GM03348 (cell line): Measurements from ENCODE around the gene FCRLB.
A peak's percentile ranks its signal among the peaks of the same experiment; 100 is the strongest.
"Not testable (repeated sequence)": the region's sequence is repeated elsewhere in the genome, so short reads cannot be mapped to it uniquely, and the experiment has no call there.

Experiments
- DNase-seq: peaks from one replicate; pipeline ENCODE4 v3.0.0; 2012; ENCODE audit warnings: low spot score

Gene FCRLB

GRCh38 chr1:161740921-161741320, 19.6 kb downstream of the FCRLB start:
- DNase-seq = no peak

- DNase-seq = no peak
Observed at GRCh38 chr1:161743231-161743630, 21.9 kb downstream of the FCRLB start.

- no peak for DNase-seq
Observed at GRCh38 chr1:161747801-161748200, 26.5 kb downstream of the FCRLB start.

GRCh38 chr1:161749509-161750407, 28.4 kb downstream of the FCRLB start, which contains the start of gene DUSP12:
Gene DUSP12, plus strand, starts transcription at chr1:161749786. Its CDS starts 16 bp downstream, at chr1:161749802.
- DNase-seq = peak; percentile 95

DNA sequence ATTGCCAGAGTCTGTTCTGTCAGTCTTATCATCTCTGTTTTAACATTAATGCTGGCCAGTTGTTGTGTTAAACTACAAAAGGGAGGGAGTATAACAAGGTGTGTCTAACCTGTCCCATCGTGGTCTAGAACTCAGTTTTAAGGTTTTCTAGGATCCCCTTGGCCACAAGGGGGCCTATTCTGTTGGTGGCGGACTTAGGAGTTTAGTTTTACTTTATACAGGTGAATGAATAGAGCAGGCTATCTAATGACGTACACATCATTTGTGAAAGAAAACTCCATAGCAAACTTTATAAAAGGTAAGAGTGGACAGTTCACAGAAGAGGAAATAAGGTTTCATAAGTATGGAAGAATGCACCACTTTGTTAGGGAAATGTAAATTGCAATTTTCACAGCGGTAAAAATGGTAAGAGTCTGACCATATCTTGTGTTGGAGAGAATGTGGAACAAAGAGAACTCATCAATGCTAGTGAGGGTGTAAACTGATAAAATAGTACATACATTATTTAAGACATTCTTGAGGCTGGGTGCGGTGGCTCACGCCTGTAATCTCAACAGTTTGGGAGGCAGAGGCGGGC, 42.3 kb downstream of the FCRLB start:
- no peak for DNase-seq

DNA sequence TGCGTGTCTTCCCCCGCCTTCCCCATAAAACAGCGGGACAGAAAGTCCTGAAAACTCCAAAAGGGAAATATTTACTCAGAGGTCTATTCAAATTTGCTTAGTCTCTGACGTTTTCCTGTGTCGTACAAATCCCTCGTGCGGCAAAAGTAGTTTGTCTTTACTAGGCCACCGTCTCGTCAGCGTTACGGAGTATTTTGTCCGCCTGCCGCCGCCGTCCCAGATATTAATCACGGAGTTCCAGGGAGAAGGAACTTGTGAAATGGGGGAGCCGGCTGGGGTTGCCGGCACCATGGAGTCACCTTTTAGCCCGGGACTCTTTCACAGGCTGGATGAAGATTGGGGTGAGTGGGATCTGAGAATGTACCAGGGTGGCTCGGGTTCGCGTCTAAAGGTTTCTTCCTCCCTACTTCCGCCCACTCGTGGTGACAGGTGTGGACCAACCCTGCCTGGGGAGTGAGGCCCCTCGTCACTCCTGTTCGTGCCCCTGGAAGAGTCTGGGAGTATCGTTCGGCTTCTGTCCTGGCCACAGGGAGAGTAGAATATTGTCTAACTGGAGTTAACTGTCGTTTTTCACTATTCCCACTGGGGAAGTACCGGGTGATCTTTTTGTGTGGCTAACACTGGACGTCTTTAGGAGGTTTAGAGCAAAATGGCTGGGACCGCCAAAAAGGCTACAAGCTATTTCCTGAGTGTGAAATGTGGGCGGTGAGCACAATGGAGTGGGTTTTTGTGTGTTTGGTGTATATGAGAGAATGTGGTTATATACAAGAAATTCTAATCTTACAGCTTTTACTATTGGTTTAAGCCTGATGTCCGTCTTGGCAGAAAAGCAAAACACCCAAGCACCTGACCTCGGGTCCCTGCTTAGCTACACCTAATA, 45.0 kb downstream of the FCRLB start, which contains the start of gene ATF6:
Gene ATF6, plus strand, starts transcription at position 219 of the 880 bp plus-strand sequence. Its CDS starts 41 bp downstream, at position 260.
- peak; percentile 85 for DNase-seq

DNA sequence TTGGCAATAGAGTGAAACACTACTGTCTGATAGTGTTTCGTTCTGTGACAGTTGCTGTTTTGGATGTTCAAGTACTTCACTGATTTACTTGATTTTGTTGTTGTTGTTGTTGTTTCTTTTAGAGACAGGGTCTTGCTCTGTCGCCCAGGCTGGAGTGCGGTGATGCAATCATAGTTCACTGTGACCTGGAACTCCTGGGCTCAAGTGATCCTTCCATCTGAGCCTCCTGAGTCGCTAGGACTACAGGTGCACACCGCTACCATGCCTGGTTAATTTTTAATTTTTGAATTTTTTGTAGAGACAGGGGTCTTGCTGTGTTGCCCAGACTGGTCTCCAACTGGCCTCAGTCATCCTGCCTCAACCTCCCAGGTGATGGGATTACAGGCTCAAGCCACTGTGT, 47.1 kb downstream of the FCRLB start:
- no peak for DNase-seq

- DNase-seq = no peak
Observed at GRCh38 chr1:161768986-161769672, 47.8 kb downstream of the FCRLB start.

DNA sequence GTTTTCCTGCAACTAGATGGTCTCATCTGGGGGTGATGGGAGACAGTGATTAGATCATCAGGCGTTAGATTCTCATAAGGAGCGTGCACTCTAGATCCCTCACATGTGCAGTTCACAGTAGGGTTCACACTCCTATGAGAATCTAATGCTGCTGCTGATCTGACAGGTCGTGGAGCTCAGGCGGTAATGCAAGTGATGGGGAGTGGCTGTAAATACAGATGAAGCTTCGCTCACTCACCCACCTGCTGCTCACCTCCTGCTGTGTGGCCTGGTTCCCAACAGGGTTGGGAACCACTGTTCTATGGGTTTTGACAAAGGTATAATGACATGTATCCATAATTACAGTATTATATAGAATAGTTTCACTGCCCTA, 48.3 kb downstream of the FCRLB start:
- DNase-seq = not testable (repeated sequence)

DNA sequence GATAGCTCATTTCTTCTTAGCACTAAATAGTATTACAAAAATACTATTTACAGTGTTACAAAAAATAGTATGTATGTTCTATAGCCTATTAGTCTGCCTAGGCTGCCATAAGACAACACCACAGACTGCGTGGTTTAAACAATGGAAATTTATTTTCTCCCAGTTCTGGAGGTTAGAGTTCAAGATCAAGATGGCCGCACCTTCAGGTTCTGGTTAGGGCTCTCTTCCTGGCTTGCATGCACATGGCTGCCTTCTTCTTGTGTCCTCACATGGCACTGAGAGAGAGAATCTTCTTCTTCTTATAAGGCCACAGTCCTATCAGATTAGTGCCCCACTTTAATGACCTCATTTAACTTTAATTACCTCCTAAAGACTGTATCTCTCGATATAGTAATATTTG, 48.9 kb downstream of the FCRLB start:
- DNase-seq = no peak

GRCh38 chr1:161771161-161771560, 49.8 kb downstream of the FCRLB start:
- no peak for DNase-seq

DNA sequence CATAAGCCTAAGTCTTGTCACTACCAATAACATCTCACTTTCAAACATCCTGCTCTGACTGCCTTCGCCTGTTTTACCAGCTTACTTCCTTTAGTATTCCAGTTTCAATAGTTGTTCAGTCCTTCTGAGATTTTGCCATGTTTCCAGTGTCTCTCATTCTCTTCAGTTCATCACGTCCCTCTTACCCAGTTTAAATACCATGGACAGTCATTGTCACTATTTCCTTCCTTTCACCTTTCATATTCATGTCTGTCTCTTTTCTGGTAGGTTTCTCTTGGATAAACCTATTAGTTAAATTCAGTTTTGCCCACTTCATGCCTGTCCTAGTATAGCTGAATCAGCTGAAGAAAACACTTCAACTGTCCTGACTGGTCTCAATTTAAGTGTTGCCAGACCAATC, 50.6 kb downstream of the FCRLB start:
- no peak for DNase-seq

DNA sequence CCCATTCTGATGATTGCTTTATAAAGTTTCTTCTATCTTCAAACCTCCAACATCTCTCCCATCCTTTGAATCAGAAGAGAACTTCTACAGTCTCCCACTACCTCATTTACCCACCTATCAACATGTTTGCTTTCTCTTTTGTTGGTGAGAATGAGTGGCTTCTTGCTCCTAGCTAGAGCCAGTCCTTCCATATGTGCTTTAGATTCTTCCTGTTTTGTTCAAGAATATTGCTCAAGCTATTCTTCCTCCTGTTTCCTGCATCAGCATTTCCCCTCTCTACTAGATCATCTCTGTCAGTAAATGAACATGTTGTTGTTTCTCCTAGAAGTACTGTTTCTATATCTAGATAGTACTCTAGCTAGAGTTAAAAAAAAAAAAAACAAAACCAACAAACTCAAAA, 51.1 kb downstream of the FCRLB start:
- no peak for DNase-seq

DNA sequence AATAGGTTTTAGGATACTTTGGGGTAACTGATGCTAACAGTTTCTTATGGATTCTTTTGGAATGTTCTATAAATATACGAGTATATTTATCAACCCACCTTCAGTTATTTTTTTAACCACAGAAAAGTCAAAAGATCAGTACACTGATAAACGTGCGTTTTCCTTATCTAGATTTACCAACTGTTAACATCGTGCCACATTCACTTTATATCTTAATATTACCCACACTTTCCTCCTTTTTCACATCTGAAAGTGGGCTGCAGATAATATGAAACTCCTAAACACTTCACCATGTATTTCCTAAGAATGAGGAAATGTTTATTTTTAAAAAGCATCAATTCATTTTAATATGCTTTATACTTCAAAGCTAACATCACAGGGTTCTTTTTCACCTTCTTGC, 52.4 kb downstream of the FCRLB start:
- no peak for DNase-seq

DNA sequence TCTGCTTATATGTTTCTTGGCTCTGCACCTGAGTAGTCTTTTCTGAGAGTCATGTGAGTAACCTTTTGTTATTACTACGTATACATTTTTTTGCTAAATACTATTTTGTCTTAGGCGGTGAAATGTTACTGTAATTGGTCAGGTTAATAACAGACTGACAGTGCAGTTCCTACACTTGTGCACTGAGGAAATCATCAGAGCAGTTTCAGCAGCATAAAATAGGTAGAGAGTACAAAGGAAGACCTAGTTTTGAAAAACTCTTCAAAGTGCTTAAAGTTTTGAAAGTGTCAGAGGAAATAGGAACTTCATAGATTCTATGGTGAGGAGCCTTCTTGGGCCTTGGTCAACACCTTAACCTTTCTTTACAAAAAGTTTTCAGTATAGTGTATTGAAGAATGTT, 55.9 kb downstream of the FCRLB start:
- DNase-seq = no peak
